Lower leg skin (tissue), 3 donors: ENCODE measurements around the gene AGMO.

ENCODE experiments used
- CTCF ChIP-seq, 3 donors: fragments of 450-650 bp; IDR thresholded peaks; one replicate each; pipeline ENCODE4 v1.5.1; 2016; ENCODE audit warnings: antibody characterized with exemption in 3 of 3, mild to moderate bottlenecking in 3 of 3, moderate library complexity in 2 of 3
- POLR2A ChIP-seq, 2 donors: fragments of 450-650 bp; IDR thresholded peaks; one replicate each; pipeline ENCODE4 v1.6.1; 2016 to 2017; ENCODE audit warnings: antibody characterized with exemption in 2 of 2, mild to moderate bottlenecking in 1 of 2, moderate library complexity in 1 of 2

GRCh38 chr7:15507708-15508107 lies 54.1 kb downstream of the AGMO start:
- TF ChIP-seq CTCF (IDR thresholded peaks at IDR 0.05), result no peak
- TF ChIP-seq POLR2A (IDR thresholded peaks at IDR 0.05), result no peak
